HL-60 (cell line): ENCODE data around the gene RINL.

Experiments used
- CTCF ChIP-seq: IDR thresholded peaks from one replicate; pipeline ENCODE4 v1.5.1; 2011; ENCODE audit warnings: low read length, control low read depth, inconsistent platforms; ENCODE audit not compliant: insufficient read depth
- GABPA ChIP-seq: IDR thresholded peaks from 2 replicates; pipeline ENCODE4 v1.6.1; 2012; ENCODE audit warnings: low read depth
- SPI1 ChIP-seq: IDR thresholded peaks from 2 replicates; pipeline ENCODE4 v1.6.1; 2012; ENCODE audit warnings: low read depth, mild to moderate bottlenecking, borderline replicate concordance

DNA sequence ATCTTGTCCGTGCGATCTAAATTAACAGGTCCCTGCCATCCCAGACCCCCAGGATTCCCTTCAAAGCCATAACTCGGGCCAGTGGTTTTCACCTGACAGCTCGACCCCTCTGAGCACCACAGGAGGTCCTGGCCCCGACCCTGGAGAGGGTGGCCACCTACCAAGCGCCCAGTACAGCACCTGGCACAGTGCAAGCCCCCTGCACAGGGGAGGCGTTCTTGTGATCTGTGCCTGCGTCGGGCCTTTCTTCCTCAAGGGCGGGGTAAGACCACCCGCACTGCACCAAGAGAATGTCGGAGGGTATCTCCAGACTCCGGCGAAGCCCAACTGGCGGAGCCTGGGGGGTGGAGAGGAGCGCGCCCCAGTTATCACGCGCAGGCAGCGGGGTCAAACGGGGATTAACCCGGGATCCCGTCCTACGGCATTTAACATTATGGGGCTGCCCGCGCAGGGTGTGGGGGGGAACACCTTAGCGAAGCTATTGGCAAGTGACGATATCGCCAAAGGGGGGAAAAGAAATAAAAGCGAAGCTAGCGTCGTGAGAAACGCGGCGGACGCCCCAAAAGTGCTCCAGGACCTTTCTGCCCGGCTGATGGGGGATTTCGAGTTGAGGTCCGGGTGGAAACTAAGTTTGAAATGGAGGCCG is 27.0 kb downstream of the RINL start:
- TF ChIP-seq CTCF (no peak), GABPA (no peak), SPI1 (no peak)
